Measurements from ENCODE around the gene ANKRD40. TPM values are rescaled to one million over a fixed set of nuclear protein-coding genes. Genes with fewer than 3 reads are reported as not detected.
A peak's percentile ranks its signal among the peaks of the same experiment; 100 is the strongest.

Gene ANKRD40
- total RNA-seq, 1 experiment from 2014 or later, result 33.5 TPM

DNA sequence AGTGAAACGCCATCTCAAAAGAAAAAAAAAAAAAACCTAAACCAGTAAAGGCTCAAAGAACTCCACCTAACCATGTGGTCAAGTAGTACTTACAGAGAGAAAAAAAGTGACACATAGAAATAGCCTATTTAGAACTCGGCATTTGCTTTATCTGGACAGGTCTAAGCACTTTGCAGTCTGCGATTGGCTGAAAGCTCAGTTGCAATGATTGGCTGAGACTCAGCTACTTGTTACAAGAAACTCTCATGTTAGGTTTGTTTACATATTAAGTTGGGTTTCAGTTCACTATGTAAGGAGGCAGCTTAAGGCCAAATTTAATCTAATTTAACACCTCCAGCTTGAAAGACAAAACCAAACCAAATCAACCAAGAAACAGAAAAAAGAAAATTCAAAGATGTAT lies 54.0 kb downstream of the ANKRD40 start:
- BruUV-seq (replicated peaks), result no TSS peak
- ChIA-PET POLR2A (ENCODE audit: unreplicated experiment) (interaction anchor here (0.6 kb wide), 1 partner anchor 8 kb away, joined by 3 read pairs; no protein-coding TSS in a partner anchor), CTCF (interaction anchor here (0.6 kb wide), 1 partner anchor 452 kb away, joined by 4 read pairs; the partner anchor contains the start of gene COL1A1)
- intact Hi-C loops (cut with micrococcal nuclease; ENCODE audit: unreplicated experiment), result no loop called here
- no peak overlapping the region for H3K4me3 ChIP-seq
- no peak for DNase-seq
- H3K4me2 ChIP-seq, result no peak overlapping the region
- peaks cover 38% of the 10 kb centered on the region for H3K4me1 ChIP-seq (replicated peaks; ENCODE audit: insufficient read depth)
- H3K9me3 ChIP-seq (ENCODE audit: insufficient read depth, low read depth), result no peaks in the 10 kb centered on the region
- no peak overlapping the region for H2AFZ ChIP-seq
- peaks cover 31% of the 10 kb centered on the region for H3K36me3 ChIP-seq (ENCODE audit: low read depth)
- TF ChIP-seq, protein P1, sequence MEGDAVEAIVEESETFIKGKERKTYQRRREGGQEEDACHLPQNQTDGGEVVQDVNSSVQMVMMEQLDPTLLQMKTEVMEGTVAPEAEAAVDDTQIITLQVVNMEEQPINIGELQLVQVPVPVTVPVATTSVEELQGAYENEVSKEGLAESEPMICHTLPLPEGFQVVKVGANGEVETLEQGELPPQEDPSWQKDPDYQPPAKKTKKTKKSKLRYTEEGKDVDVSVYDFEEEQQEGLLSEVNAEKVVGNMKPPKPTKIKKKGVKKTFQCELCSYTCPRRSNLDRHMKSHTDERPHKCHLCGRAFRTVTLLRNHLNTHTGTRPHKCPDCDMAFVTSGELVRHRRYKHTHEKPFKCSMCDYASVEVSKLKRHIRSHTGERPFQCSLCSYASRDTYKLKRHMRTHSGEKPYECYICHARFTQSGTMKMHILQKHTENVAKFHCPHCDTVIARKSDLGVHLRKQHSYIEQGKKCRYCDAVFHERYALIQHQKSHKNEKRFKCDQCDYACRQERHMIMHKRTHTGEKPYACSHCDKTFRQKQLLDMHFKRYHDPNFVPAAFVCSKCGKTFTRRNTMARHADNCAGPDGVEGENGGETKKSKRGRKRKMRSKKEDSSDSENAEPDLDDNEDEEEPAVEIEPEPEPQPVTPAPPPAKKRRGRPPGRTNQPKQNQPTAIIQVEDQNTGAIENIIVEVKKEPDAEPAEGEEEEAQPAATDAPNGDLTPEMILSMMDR (conservative IDR thresholded peaks at IDR 0.05), result no peak
- TF ChIP-seq EZH2 (IDR thresholded peaks at IDR 0.05; ENCODE audit: low read depth), result no peak
- H3F3A ChIP-seq (ENCODE audit: insufficient read depth, low read depth), result peaks cover 80% of the 10 kb centered on the region
- H3K9me2 ChIP-seq (ENCODE audit: insufficient read depth), result no peaks in the 10 kb centered on the region
- no peaks in the 10 kb centered on the region for H4K20me1 ChIP-seq (ENCODE audit: insufficient read depth)
- no peak overlapping the region for H3K27ac ChIP-seq
- H3K79me2 ChIP-seq (ENCODE audit: low read depth), result peaks cover 70% of the 10 kb centered on the region
- H3K27me3 ChIP-seq (ENCODE audit: insufficient read depth, low read depth), result no peaks in the 10 kb centered on the region

GRCh38 chr17:50651661-50652060 lies 56.1 kb downstream of the ANKRD40 start:
- Histone ChIP-seq H3K36me3 (ENCODE audit: low read depth) (peaks cover 42% of the 10 kb centered on the region), H3K27ac (peak overlapping the region; percentile 30; the same call in 1 of the 2 replicates), H3F3A (ENCODE audit: insufficient read depth, low read depth) (peaks cover 80% of the 10 kb centered on the region; the same call in 1 of the 2 replicates), H4K20me1 (ENCODE audit: insufficient read depth) (no peaks in the 10 kb centered on the region), H3K27me3 (ENCODE audit: insufficient read depth, low read depth) (no peaks in the 10 kb centered on the region), H3K79me2 (ENCODE audit: low read depth) (peaks cover 82% of the 10 kb centered on the region), H3K4me2 (no peak overlapping the region), H3K4me3 (no peak overlapping the region), H3K4me1 (replicated peaks; ENCODE audit: insufficient read depth) (peaks cover 18% of the 10 kb centered on the region; the same call in 1 of the 2 replicates), H2AFZ (no peak overlapping the region), H3K9me2 (ENCODE audit: insufficient read depth) (no peaks in the 10 kb centered on the region), H3K9me3 (ENCODE audit: insufficient read depth, low read depth) (no peaks in the 10 kb centered on the region)
- BruUV-seq (replicated peaks), result no TSS peak
- DNase-seq, result no peak
- no peak for TF ChIP-seq EZH2 (IDR thresholded peaks at IDR 0.05; ENCODE audit: low read depth)
- TF ChIP-seq, protein P1 (conservative IDR thresholded peaks at IDR 0.05), result no peak
- POLR2A ChIA-PET (ENCODE audit: unreplicated experiment), result interaction anchor here (0.6 kb wide), 1 partner anchor 215 kb away, joined by 3 read pairs; no protein-coding TSS in a partner anchor
- intact Hi-C loops (cut with micrococcal nuclease; ENCODE audit: unreplicated experiment), result no loop called here
- CTCF ChIA-PET, result no interaction called here

DNA sequence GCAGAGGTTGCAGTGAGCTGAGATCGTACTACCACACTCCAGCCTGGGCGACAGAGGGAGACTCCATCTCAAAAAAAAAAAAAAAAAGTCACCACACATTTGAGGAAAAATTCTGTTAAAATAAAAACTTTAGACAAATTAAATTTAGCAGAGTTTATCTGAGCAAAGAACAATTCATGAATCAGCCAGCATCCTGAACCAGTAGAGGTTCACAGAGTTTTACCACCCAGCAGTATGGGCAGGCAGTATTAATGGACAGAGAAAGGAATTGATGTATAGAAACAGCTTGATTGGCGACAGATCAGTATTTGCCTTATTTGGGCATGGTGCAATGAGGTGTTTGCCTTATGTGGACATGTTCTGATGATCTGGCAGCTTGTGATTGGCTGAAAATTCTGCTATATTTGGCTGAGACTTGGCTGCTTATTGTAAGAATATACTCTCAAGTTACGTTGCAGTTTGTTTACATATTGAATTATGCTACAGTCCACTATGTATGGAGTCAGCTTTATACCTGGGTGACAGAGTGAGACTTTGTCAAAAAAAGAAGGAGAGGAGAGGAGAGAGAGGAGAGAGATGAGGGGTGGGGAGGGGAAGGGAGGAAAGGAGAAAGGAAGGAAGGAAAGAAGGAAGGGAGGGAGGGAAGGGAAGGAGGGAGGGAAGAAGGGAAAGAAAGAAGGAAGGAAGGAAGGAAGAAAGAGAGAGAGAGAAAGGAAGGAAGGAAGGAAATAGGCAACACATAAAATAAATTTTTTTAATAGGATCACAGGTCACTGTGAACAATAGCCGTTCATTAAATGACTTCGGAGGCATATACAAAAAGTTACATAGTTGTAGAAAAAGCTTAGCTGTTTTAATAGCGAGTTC lies 58.4 kb downstream of the ANKRD40 start:
- Histone ChIP-seq H3F3A (ENCODE audit: insufficient read depth, low read depth) (peaks cover 89% of the 10 kb centered on the region), H3K36me3 (ENCODE audit: low read depth) (peaks cover 56% of the 10 kb centered on the region), H4K20me1 (ENCODE audit: insufficient read depth) (no peaks in the 10 kb centered on the region; the same call in 1 of the 2 replicates), H3K27me3 (ENCODE audit: insufficient read depth, low read depth) (no peaks in the 10 kb centered on the region), H3K4me3 (no peak overlapping the region), H3K9me2 (ENCODE audit: insufficient read depth) (no peaks in the 10 kb centered on the region), H2AFZ (no peak overlapping the region), H3K4me2 (no peak overlapping the region), H3K79me2 (ENCODE audit: low read depth) (peaks cover 96% of the 10 kb centered on the region), H3K4me1 (replicated peaks; ENCODE audit: insufficient read depth) (0 out of 2 replicates have a peak, but pooled peaks cover 12% of the 10 kb centered on the region), H3K27ac (peak overlapping the region; percentile 38), H3K9me3 (ENCODE audit: insufficient read depth, low read depth) (no peaks in the 10 kb centered on the region)
- TF ChIP-seq EZH2 (IDR thresholded peaks at IDR 0.05; ENCODE audit: low read depth), result no peak
- TF ChIP-seq, protein P1 (conservative IDR thresholded peaks at IDR 0.05), result no peak
- intact Hi-C loops (cut with micrococcal nuclease; ENCODE audit: unreplicated experiment), result no loop called here
- ChIA-PET POLR2A (ENCODE audit: unreplicated experiment) (interaction anchor here (0.6 to 0.7 kb wide), 3 partner anchors 130 to 543 kb away, joined by 3 to 13 read pairs (median 7); no protein-coding TSS in a partner anchor), CTCF (no interaction called here)
- BruUV-seq (replicated peaks), result no TSS peak
- peak in 1 of 2 experiments; percentile 80 for DNase-seq

Measured in PC-9 (cell line).